Stromal cell of bone marrow (primary cell): ENCODE results near the gene CHST15.
A peak's percentile ranks its signal among the peaks of the same experiment; 100 is the strongest.

Experiments
- DNase-seq: peaks from one replicate; pipeline ENCODE4 v3.0.0-alpha.2; 2012; ENCODE audit warnings: low read depth

CHST15 gene

GRCh38 chr10:123997486-123998196, 95.8 kb downstream of the CHST15 start:
- peak; percentile 98 for DNase-seq

DNA sequence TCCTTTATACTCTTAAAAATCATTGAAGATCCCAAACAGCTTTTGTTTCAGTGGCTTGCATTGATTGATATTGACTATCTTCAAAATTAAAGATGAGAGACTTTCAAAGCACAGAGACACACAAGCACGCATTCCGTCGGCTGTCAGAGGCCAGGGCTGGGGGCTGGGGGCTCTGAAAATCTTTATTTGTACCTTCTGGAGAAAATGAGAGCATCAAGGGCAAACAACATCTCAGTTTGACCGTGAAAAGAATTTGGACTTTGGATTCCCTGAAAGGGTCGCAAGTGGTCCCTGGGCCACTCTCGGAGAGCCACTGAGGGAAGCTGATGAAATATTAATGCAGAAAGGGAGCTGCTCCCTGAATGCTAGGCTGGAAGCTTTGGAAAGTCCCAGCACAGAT, 96.4 kb downstream of the CHST15 start:
- no peak for DNase-seq

- DNase-seq, result no peak
Measured at GRCh38 chr10:123996302-123996701, 97.1 kb downstream of the CHST15 start.

- peak; percentile 56 for DNase-seq
Measured at GRCh38 chr10:123995461-123996131, 97.8 kb downstream of the CHST15 start.

- DNase-seq, result no peak
Measured at GRCh38 chr10:123995082-123995460, 98.3 kb downstream of the CHST15 start.

DNA sequence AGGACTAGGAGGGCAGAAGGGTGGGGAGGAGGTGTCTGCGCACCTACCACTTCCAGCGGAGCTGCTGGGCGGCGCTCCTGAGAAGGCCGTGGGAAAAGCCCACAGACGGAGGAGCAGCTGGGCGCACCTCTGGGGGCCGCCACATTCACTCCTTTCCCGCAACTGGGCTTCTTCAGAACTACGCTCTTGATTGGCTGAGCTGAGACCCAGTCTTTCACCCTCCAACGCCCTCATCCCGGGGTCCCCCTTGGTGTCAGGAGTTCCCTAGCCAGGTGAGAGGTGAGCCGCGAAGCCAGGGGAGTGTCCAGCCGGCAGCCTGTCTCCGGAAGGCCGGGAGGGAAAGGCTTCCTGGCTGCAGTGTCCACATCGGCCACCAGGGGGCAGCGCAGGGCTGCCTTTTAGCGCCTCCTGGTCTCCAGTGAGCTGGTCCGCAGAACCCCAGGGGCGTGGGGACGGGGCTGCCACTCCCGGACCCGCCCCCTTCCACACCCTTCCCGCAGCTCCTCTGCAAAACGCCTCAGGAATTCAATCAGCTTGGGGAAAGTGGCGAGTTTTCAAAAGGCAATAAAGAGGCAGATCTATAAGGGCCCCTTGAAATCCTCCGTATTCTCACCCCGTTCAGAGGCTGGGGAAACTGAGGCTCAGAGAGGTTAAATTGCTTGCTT, 98.8 kb downstream of the CHST15 start:
- peak; percentile 63 for DNase-seq

DNA sequence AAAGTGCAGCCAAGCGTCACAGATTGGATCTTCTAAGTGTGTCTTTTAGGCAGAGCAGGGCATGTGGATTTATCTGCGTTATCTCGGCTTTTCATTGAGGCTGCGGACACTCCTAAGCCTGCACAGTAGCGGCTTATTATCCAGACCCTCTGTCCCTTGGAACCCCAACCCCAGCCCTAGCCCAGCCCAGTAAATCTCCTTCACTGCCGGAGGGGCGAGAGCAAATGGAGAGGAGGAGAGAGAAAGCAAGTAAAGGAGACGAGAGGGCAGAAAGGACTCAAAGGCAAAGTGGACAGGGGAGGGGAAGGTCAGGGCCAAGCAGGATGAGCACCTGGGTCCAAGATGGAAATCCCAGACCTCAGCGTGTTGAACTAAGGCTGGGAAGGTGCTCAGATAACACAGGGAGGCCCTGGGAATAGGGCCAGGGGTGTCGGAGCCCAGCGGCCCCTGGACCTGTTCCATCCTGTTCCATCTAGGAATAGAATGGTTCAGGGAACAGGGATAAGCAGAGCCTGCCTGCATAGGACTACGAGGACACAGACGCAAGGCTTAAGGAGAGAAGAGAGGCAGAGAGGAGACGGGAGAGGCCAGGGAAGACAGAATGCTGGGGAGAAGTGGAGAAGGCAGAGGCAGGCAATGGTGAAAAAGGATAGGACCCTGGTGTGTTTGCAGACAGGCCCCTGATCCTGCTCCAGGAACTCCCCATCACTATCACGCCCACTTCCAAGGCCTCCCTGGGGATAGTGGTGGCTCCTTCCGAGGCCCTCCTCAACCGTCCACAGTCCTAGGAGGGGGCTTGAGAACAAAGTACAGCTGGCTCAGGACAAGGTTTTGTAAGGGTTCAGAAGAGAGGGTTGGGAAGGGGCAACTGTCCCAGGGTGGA, 99.6 kb downstream of the CHST15 start:
- no peak for DNase-seq

DNA sequence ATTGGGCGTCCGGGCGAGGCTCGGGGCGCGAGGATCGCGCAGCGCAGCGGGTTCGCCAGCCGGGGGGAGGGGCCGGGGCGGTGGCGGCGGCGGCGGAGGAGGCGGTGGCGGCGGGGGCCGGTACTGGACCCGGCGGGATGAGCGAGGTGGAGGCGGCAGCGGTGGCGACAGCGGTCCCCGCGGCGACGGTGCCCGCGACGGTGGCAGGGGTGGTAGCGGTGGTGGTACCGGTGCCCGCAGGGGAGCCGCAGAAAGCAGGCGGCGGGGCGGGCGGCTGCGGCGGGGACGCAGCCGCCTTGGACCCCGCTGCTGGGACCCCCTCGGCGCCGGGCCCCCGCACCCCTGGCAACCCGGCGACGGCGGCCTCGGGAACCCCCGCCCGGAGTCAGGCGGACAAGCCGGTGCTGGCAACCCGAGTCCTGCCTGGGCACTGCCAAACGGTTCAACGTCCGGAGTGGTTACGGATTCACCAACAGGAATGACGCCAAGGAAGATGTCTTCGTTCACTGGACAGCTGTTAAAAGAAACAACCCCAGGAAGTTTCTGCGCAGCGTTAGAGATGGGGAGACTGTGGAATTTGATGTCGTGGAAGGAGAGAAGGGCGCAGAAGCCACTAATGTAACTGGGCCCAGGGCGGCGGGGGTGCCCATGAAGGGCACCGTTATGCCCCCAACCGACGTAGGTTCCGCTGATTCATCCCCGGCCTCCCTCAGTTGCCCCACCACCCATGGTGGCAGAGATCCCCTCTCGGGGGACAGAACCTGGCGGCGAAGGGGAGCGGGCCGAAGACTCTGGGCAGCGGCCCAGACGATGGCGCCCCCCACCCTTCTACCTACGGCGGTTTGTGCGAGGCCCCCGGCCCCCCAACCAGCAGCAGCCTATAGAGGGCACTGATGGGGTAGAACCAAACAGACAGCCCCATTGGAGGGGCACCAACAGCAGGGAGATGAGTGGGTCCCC, 101.5 kb downstream of the CHST15 start:
- no peak for DNase-seq

GRCh38 chr10:123990889-123991288, 102.5 kb downstream of the CHST15 start:
- DNase-seq, result no peak

- DNase-seq, result no peak
Measured at GRCh38 chr10:123988694-123989093, 104.7 kb downstream of the CHST15 start.

DNA sequence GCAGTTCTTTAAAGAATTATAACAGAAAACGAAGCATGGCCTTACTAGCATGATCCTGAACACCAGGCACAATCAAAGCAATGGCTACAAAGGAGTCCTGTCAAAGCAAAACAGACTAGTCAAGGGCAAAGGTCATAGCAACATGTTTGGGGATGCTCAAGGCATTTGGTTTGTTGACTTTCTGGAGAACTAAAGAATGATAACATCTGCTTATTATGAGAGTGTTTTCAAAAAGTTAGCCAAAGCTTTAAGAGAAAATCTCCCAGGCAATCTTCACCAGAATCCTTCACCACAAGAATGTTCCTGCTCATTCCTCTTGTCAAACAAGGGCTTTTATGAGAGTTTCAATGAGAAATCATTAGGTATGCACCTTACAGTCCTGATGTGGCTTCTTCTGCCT, 106.7 kb downstream of the CHST15 start:
- DNase-seq, result no peak

DNA sequence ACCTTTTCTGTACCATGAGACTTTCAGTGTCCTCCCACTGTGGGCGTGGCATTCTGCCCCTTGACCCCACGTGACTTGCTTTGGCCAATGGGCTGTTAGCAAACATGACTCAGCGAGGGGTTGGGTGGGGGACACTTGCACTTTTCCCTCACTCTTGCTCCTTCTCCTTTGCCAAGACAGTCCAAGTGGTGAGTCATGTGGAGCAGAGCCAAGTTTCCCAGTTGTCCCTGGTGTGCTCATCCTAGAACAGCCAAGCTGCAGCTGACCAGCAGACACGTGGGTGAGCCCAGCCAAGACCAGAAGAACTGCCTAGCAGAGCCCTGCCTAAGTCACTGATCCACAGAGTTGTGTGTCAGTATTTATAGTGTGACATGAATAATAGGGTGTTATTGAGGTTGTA, 119.0 kb downstream of the CHST15 start:
- DNase-seq, result no peak

DNA sequence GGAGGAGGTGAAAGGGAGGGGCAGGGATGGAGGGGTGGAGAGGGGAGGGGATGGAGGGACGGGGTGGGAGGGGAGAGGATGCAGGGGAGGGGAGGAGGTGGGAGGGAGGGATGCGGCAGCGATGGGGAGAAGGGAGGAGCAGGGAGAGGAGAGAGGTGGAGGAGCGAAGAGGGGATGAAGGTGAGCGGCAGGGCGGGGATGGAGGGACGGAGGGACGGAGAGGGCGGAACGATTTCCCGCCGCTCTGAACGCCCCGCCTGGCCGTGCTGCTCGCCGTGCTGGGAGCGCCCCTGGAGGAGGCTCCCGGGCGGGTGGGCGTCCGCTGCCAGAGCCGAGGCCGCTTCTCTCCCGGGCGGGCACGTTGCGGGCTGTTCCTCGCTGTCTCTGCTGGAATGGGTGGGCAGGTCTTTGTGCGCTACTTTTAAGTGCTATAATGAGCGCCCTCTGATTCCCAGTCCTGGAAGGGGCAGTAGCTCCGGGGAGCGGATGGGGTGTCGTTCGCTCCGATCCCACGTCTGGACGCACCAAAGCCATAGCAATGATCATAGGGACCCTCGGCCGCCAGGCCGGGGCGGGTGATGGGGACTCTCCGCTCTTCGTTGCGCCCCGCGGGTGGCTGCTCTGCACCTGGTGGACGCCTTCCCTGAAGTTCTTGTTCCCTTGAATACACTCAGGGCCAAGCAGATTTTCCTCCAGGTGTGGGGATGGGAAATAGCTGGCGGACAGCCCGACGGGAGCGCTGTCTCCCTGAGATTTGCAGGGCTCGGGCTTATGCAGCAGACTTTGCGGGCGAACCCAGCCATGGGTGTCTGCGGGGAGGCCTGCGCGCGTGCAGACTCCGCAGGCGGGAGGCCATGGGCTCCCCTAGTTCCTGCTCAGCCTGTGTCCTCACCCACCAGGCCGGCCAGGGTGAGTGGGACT, 120.7 kb downstream of the CHST15 start:
- DNase-seq, result no peak

GRCh38 chr10:123970927-123971286, 122.5 kb downstream of the CHST15 start:
- DNase-seq, result no peak

GRCh38 chr10:123970207-123970926, 123.0 kb downstream of the CHST15 start:
- DNase-seq, result no peak

DNA sequence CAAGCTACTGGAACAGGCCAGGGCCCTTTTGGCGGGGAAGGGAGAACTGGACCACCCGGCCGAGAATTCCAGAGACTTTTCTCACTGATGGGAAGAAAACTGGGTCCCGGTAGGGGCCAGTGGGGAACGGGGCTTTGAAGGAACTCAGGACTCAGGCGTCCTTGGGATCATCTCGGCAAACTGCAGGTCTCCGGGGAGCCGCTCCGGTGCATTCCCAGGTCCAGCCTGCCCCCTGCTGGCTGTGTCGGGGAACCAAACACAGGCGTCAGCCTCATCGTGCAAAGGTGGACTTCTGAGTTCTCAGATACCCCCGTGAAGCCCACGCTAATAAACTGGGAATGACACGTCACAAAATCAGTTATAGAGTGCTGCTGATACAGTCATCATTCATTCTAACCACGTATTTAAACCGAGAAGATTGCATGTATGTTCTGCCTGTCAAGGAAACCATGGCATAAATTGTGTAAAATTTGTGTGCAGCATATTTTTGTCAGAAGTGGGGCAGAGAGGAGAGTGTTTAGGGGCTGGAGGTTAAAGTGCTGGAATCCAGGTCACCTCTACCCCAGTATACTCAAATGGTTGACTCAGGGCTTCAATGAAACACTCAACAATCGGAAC, 125.7 kb downstream of the CHST15 start:
- peak; percentile 30 for DNase-seq

- no peak for DNase-seq
Measured at GRCh38 chr10:123966896-123967231, 126.5 kb downstream of the CHST15 start.

- no peak for DNase-seq
Measured at GRCh38 chr10:123965973-123966895, 127.2 kb downstream of the CHST15 start.
